PC-3 (cell line): Measurements from ENCODE around the gene CDH13.

Experiments
- EZH2 ChIP-seq: fragments of 300-600 bp; sonication (generic); IDR thresholded peaks from one replicate; pipeline ENCODE4 v1.6.1; 2017; ENCODE audit warnings: antibody characterized with exemption, mild to moderate bottlenecking, low read length; ENCODE audit not compliant: unreplicated experiment
- EZH2phosphoT487 ChIP-seq: fragments of 300-600 bp; sonication (generic); IDR thresholded peaks from 2 replicates; pipeline ENCODE4 v1.6.1; 2018; ENCODE audit warnings: mild to moderate bottlenecking, antibody characterized with exemption, low read length, borderline replicate concordance
- TF ChIP-seq, protein P1 (sequence below): fragments of 300-600 bp; sonication (generic); conservative IDR thresholded peaks from 2 replicates; pipeline ENCODE4 v1.5.1; 2017; ENCODE audit warnings: antibody characterized with exemption, low read depth, mild to moderate bottlenecking, low read length

DNA sequence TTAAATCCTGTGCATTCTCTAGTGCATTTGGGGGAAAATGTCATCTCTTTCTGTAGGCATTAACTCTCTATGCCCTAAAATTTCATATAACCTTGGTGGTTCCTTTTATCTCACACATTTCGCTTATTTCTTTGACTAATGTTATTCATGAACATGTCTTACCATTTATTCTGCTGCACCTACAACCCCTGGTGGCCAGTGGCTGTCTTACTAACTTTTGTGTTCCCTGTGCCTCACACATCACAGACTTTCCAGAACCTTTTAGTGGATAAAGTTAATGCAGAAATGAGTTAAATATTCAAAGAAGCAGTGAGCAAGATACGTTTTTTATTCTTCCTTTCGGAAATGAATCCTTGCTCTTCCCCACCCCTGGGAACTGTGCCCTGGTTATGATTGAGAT is 111.9 kb downstream of the CDH13 start:
- TF ChIP-seq, protein P1, sequence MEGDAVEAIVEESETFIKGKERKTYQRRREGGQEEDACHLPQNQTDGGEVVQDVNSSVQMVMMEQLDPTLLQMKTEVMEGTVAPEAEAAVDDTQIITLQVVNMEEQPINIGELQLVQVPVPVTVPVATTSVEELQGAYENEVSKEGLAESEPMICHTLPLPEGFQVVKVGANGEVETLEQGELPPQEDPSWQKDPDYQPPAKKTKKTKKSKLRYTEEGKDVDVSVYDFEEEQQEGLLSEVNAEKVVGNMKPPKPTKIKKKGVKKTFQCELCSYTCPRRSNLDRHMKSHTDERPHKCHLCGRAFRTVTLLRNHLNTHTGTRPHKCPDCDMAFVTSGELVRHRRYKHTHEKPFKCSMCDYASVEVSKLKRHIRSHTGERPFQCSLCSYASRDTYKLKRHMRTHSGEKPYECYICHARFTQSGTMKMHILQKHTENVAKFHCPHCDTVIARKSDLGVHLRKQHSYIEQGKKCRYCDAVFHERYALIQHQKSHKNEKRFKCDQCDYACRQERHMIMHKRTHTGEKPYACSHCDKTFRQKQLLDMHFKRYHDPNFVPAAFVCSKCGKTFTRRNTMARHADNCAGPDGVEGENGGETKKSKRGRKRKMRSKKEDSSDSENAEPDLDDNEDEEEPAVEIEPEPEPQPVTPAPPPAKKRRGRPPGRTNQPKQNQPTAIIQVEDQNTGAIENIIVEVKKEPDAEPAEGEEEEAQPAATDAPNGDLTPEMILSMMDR: peak; percentile 39
- TF ChIP-seq EZH2phosphoT487 (no peak), EZH2 (no peak)
